GM12875 (cell line): ENCODE results near the gene FBRS.

Source experiments
- H3K4me3 ChIP-seq: one replicate; pipeline ENCODE4 v1.5.1; 2011; ENCODE audit warnings: low read depth, low read length, control low read depth
- TF ChIP-seq, protein P1 (sequence below): IDR thresholded peaks from 2 replicates; pipeline ENCODE4 v1.5.1; 2011; ENCODE audit warnings: low read depth, mild to moderate bottlenecking, control low read depth, inconsistent platforms, low read length, moderate library complexity, borderline replicate concordance; ENCODE audit not compliant: insufficient read depth

FBRS gene

DNA sequence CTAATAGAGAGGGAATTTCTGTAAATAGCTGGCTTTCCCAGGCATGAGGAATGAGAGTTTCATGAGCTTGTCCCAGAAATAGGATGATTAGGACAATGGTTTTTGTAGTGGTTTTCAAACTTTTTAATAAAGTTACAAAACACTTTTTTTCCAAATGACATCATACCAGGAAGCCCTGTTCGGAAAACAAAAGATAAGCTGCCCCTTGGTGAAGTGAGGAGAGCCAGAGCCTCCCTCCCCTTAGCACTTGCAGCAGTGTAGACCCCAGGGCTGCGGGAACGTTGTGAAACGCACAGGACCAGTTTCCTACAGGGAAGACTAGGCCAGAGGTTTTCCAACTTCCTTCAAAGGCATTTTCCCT, 7.6 kb downstream of the FBRS start:
- TF ChIP-seq, protein P1, sequence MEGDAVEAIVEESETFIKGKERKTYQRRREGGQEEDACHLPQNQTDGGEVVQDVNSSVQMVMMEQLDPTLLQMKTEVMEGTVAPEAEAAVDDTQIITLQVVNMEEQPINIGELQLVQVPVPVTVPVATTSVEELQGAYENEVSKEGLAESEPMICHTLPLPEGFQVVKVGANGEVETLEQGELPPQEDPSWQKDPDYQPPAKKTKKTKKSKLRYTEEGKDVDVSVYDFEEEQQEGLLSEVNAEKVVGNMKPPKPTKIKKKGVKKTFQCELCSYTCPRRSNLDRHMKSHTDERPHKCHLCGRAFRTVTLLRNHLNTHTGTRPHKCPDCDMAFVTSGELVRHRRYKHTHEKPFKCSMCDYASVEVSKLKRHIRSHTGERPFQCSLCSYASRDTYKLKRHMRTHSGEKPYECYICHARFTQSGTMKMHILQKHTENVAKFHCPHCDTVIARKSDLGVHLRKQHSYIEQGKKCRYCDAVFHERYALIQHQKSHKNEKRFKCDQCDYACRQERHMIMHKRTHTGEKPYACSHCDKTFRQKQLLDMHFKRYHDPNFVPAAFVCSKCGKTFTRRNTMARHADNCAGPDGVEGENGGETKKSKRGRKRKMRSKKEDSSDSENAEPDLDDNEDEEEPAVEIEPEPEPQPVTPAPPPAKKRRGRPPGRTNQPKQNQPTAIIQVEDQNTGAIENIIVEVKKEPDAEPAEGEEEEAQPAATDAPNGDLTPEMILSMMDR: no peak
- H3K4me3 ChIP-seq: no peak overlapping the region

DNA sequence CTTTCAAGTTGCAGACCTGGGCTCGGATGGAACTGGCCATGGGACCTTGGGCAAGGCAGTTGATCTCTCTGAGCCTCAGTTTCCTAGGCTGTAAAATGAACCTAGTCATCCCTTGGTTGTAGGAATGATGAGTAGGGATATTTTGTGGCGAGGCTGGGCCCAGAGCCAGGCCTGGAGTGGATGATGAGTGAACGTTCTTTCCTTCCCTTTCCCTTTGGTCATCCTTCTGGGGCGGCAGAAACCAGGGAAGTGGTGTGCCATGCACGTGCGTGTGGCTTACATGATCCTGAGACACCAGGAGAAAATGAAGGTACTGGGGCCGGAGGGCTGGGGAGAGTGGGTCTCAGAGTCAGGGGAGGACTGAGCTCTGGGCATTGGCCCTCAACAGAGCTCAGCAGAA, 8.4 kb downstream of the FBRS start:
- H3K4me3 ChIP-seq: no peak overlapping the region
- TF ChIP-seq, protein P1: no peak

DNA sequence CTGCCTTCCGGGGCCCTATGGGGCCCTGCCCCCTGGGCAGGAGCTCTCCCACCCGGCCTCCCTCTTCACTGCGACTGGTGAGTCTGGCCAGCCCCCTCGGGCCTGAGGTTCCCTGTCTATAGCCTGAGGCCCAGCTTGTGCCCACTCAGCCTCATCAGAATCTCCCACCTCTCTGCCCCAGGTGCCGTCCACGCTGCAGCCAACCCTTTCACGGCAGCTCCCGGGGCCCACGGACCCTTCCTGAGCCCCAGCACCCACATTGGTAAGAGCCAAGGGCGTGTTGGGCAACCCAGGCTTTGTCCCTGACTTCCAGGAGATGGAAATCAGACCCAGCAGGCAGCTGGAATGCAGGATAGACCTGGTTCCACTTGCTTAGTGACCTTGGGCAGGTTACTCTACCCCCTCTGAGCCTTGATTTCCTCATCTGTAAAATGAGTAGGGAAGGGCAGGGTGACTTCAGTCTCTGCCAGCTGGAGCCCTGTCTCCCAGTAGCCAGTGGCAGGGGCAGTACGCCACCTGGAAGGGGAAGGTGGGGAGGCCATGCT, 9.2 kb downstream of the FBRS start:
- TF ChIP-seq, protein P1: no peak
- no peak overlapping the region for H3K4me3 ChIP-seq

DNA sequence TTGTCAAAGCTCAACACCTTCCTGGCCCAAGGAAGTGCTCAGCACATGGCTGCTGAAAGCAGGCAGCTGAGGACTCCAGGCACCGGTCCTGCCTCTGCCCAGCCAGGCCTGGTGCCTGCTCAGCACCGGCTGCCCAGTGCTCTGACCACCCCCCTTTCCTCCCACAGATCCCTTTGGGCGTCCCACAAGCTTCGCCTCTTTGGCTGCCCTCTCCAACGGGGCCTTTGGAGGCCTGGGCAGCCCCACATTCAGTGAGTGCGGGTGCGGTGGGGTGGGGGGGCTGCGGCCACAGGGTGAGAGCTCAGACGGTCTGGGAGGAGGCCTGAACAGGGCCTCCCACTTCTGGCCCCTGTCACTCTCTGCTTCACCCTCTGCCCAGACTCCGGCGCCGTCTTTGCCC, 10.2 kb downstream of the FBRS start:
- TF ChIP-seq, protein P1: no peak
- H3K4me3 ChIP-seq: no peak overlapping the region

DNA sequence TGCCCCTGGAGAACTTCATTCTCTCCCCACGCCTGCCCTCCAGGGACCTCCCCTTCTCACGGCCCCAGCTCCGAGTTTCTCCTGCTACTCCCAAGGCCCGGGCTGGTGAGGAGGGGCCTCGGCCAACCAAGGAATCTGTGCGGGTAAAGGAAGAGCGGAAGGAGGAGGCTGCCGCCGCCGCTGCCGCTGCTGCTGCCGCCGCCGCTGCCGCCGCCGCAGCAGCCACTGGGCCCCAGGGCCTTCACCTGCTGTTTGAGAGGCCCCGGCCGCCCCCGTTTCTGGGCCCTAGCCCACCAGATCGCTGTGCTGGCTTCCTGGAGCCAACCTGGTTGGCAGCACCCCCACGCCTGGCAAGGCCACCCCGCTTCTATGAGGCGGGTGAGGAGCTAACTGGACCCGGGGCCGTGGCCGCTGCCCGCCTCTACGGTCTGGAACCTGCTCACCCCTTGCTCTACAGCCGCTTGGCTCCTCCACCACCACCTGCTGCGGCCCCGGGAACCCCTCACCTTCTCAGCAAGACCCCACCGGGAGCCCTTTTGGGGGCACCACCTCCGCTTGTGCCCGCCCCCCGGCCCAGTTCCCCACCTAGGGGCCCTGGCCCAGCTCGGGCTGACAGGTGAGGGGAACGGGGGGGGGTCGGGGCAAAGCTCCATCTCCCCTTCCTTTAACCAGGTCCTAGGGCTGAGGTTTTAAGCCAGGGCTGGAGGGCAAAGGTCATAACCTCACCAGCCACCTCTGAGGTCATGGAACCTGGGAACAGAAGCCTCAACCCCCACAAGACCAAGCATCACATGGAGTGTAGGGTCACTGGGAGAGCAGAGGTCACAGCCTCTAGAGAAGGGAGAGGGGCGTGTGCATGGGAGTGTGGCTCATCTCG, 11.0 kb downstream of the FBRS start:
- no peak overlapping the region for H3K4me3 ChIP-seq
- TF ChIP-seq, protein P1: no peak

DNA sequence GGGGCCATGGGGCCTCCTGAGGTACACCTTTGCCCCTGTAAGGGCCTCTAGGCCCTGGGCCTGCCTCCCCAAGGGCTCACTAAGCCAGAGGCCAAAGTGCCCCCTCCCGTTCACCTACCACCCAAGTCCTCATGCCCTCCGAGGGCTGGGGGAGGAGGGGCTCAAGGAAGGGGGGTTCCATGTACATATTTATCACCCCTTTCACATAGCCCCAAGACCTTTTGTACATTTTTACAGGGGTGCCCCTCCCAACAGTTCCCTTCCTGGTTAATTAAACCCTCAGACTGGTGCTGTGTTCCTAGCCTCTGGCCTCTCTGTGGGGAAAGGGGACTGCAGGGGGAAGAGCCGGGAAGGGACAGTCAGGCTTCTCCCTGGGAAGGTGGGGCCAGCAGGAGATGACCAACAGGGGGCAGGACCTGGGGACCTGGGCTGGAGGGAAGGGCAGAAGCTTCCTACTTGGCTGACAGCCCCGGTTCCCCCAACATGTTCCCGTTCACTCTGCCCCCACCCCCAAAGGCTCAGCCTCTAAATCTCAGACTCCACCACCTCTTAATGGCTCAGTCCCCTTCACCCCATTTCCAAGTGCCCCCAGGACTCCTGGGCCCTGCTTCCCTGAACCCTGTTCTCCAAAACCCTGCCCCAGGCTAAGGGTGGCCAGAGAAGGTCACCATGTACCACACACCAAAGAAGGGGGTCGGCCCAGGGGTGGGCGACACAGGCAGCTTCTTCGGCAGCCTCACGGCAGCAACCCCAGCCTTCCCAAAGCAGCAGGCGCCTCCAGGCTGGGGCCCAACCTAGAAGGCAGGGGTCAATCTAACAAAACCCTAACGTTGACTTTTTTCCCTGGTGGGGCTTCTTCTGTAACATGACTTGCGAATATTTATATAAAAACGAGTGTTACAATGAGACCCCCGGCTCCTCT, 11.9 kb downstream of the FBRS start:
- H3K4me3 ChIP-seq: no peak overlapping the region
- TF ChIP-seq, protein P1: no peak
